ENCODE data around the gene UNC119B.

DNA sequence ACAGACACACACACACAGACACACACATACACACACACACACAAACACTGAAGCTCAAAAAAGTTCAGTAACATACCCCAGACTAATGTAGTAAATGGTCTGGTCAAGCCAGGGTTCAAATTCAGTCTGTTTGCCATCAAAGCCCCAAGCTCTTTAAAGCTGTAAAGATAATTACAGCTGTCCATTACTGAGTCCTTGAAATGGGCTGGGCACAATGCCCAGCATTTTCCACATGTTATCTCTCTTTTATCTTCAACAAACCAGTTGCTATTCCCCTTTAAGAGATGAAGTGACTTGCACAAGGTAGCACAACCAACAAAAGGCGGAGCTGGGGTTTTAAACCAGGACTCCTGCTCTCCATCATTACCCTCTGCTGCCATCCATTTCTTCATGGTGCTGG is 7.6 kb upstream of the UNC119B start:
- TF ChIP-seq, protein P1, sequence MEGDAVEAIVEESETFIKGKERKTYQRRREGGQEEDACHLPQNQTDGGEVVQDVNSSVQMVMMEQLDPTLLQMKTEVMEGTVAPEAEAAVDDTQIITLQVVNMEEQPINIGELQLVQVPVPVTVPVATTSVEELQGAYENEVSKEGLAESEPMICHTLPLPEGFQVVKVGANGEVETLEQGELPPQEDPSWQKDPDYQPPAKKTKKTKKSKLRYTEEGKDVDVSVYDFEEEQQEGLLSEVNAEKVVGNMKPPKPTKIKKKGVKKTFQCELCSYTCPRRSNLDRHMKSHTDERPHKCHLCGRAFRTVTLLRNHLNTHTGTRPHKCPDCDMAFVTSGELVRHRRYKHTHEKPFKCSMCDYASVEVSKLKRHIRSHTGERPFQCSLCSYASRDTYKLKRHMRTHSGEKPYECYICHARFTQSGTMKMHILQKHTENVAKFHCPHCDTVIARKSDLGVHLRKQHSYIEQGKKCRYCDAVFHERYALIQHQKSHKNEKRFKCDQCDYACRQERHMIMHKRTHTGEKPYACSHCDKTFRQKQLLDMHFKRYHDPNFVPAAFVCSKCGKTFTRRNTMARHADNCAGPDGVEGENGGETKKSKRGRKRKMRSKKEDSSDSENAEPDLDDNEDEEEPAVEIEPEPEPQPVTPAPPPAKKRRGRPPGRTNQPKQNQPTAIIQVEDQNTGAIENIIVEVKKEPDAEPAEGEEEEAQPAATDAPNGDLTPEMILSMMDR (IDR thresholded peaks at IDR 0.05; ENCODE audit: poor library complexity): no peak
- no peak for TF ChIP-seq EZH2 (IDR thresholded peaks at IDR 0.05; ENCODE audit: borderline replicate concordance)
- no peak for TF ChIP-seq EZH2phosphoT487 (IDR thresholded peaks at IDR 0.05; ENCODE audit: low read depth, severe bottlenecking, unreplicated experiment)
